HG03103 (cell line): ENCODE results near the gene ACTL7B.
"Not testable (repeated sequence)": the region's sequence is repeated elsewhere in the genome, so short reads cannot be mapped to it uniquely, and the experiment has no call there.

ENCODE experiments used
- ATAC-seq: cut with Tn5 transposase; IDR thresholded peaks from one replicate; pipeline ENCODE4 v1.9.1; 2021; ENCODE audit warnings: low read depth; ENCODE audit not compliant: unreplicated experiment

The ACTL7B gene

GRCh38 chr9:108855888-108856287 lies at the start of gene ACTL7B:
Gene ACTL7B (minus strand): TSS chr9:108855986. CDS start chr9:108855930, 56 bp downstream.
- no peak for ATAC-seq

- no peak for ATAC-seq
These were observed 49.7 kb upstream of the ACTL7B start for GRCh38 chr9:108905494-108905893.

GRCh38 chr9:108904161-108904560 lies 48.4 kb upstream of the ACTL7B start:
- no peak for ATAC-seq

- ATAC-seq = no peak
These were observed 47.8 kb upstream of the ACTL7B start for GRCh38 chr9:108903420-108904103.

- ATAC-seq = no peak
These were observed 44.4 kb upstream of the ACTL7B start for GRCh38 chr9:108900176-108900575.

GRCh38 chr9:108899023-108899695 lies 43.4 kb upstream of the ACTL7B start:
- ATAC-seq = not testable (repeated sequence)

GRCh38 chr9:108897324-108898096 lies 41.7 kb upstream of the ACTL7B start:
- no peak for ATAC-seq

GRCh38 chr9:108894225-108894997 lies 38.6 kb upstream of the ACTL7B start:
- no peak for ATAC-seq

- no peak for ATAC-seq
These were observed 33.9 kb upstream of the ACTL7B start for GRCh38 chr9:108889649-108890067.

GRCh38 chr9:108886594-108887271 lies 30.9 kb upstream of the ACTL7B start:
- not testable (repeated sequence) for ATAC-seq

- ATAC-seq = peak; percentile 98
These were observed 30.0 kb upstream of the ACTL7B start for GRCh38 chr9:108885643-108886348.

- no peak for ATAC-seq
These were observed 28.9 kb upstream of the ACTL7B start for GRCh38 chr9:108884701-108885100.

GRCh38 chr9:108883085-108883484 lies 27.3 kb upstream of the ACTL7B start:
- no peak for ATAC-seq

- no peak for ATAC-seq
These were observed 26.5 kb upstream of the ACTL7B start for GRCh38 chr9:108882052-108882888.

GRCh38 chr9:108880738-108881316 lies 25.0 kb upstream of the ACTL7B start:
- no peak for ATAC-seq

GRCh38 chr9:108877524-108877923 lies 21.7 kb upstream of the ACTL7B start:
- ATAC-seq = no peak

GRCh38 chr9:108876425-108876824 lies 20.6 kb upstream of the ACTL7B start:
- ATAC-seq = no peak

- no peak for ATAC-seq
These were observed 18.4 kb upstream of the ACTL7B start for GRCh38 chr9:108874058-108874788.
